Gastrocnemius medialis (tissue), 4 donors: ENCODE data around the gene ARHGAP10.

ENCODE experiments used
- POLR2A ChIP-seq, 2 donors: fragments of 450-650 bp; IDR thresholded peaks; one replicate each; pipeline ENCODE4 v1.6.1; 2017; ENCODE audit warnings: antibody characterized with exemption in 2 of 2, mild to moderate bottlenecking in 2 of 2, moderate library complexity in 2 of 2
- TF ChIP-seq, protein P1 (sequence below), 5 experiments: fragments of 450-650 bp in 3 of 5; fragments of 200-600 bp in 2 of 5; sonication (generic) in 2 of 5; IDR thresholded peaks in 4 of 5; conservative IDR thresholded peaks in 1 of 5; 1 replicate in 4 of 5; 2 replicates in 1 of 5; pipeline ENCODE4 v1.5.1; 2016 to 2019; ENCODE audit warnings: antibody characterized with exemption in 5 of 5, mild to moderate bottlenecking in 3 of 5, moderate library complexity in 3 of 5

DNA sequence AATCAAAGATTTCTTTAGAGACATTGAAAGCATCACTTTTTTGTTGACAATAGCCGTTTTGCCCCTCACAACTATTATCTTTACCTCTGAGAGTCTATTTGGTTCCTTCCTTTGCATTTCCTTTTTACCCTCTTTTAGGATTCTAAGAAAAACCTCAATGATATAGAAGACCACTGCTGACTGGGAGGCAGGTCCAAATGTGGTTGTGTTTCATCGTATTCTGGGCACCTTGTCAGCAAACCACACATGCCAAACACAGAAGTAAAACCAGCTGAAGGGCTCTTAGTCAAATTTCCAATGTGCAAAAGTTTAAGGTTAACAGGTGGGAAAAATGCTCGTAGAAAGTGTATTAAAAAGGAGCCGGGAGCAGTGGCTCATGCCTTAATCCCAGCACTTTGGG, 42.8 kb upstream of the ARHGAP10 start:
- TF ChIP-seq, protein P1, sequence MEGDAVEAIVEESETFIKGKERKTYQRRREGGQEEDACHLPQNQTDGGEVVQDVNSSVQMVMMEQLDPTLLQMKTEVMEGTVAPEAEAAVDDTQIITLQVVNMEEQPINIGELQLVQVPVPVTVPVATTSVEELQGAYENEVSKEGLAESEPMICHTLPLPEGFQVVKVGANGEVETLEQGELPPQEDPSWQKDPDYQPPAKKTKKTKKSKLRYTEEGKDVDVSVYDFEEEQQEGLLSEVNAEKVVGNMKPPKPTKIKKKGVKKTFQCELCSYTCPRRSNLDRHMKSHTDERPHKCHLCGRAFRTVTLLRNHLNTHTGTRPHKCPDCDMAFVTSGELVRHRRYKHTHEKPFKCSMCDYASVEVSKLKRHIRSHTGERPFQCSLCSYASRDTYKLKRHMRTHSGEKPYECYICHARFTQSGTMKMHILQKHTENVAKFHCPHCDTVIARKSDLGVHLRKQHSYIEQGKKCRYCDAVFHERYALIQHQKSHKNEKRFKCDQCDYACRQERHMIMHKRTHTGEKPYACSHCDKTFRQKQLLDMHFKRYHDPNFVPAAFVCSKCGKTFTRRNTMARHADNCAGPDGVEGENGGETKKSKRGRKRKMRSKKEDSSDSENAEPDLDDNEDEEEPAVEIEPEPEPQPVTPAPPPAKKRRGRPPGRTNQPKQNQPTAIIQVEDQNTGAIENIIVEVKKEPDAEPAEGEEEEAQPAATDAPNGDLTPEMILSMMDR (IDR thresholded peaks at IDR 0.05 in 4 of 5, conservative IDR thresholded peaks at IDR 0.05 in 1 of 5): no peak
- no peak for TF ChIP-seq POLR2A (IDR thresholded peaks at IDR 0.05)
